ENCODE data around the gene LSM14B.

DNA sequence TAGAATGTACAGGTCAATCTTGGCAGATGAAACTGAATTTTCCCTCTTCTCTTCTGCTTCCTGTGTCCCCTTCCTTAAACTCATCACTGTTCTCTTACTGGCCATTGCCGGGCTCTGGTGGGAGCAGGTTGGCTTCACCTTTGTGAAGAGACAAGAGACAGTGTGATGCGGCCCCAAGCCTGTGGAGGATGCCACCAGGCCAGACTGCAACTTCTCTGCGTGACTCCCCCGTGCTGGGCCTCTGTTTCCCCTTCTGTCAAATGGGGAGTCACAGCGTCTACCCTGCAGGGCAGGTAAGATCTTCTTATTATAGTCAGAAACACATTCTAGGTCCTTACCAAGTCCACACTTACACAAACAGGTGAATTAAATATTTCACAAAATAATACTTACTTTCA lies 1.9 kb upstream of the LSM14B start:
- TF ChIP-seq POLR2AphosphoS5 (IDR thresholded peaks at IDR 0.05; ENCODE audit: borderline replicate concordance, low read depth, low read length) (no peak), FOXP2 (optimal IDR thresholded peaks at IDR 0.05; ENCODE audit: control extremely low read depth, extremely low read length, insufficient read depth) (no peak), EZH2 (IDR thresholded peaks at IDR 0.05) (no peak)

Data from SK-N-MC (cell line).